GM03348 (cell line): ENCODE results near the gene KCNQ1.

Source experiments
- DNase-seq: peaks from one replicate; pipeline ENCODE4 v3.0.0; 2012; ENCODE audit warnings: low spot score

Gene KCNQ1

GRCh38 chr11:2651054-2651617 is 206.3 kb downstream of the KCNQ1 start:
- DNase-seq: no peak

GRCh38 chr11:2651826-2652271 is 207.0 kb downstream of the KCNQ1 start:
- no peak for DNase-seq

- no peak for DNase-seq
These were observed 207.8 kb downstream of the KCNQ1 start for GRCh38 chr11:2652333-2653197.

- DNase-seq: no peak
These were observed 208.4 kb downstream of the KCNQ1 start for GRCh38 chr11:2653198-2653551.

- no peak for DNase-seq
These were observed 209.3 kb downstream of the KCNQ1 start for GRCh38 chr11:2653930-2654739.

- no peak for DNase-seq
These were observed 210.4 kb downstream of the KCNQ1 start for GRCh38 chr11:2655016-2655719.

GRCh38 chr11:2655834-2656622 is 211.2 kb downstream of the KCNQ1 start:
- peak; percentile 25 for DNase-seq

GRCh38 chr11:2656859-2657258 is 212.1 kb downstream of the KCNQ1 start:
- no peak for DNase-seq

- no peak for DNase-seq
These were observed 213.0 kb downstream of the KCNQ1 start for GRCh38 chr11:2657697-2658284.

- DNase-seq: no peak
These were observed 215.6 kb downstream of the KCNQ1 start for GRCh38 chr11:2660357-2660939.

GRCh38 chr11:2661173-2662023 is 216.6 kb downstream of the KCNQ1 start:
- DNase-seq: no peak

- no peak for DNase-seq
These were observed 217.2 kb downstream of the KCNQ1 start for GRCh38 chr11:2662024-2662312.

- no peak for DNase-seq
These were observed 217.9 kb downstream of the KCNQ1 start for GRCh38 chr11:2662430-2663299.

- DNase-seq: no peak
These were observed 218.7 kb downstream of the KCNQ1 start for GRCh38 chr11:2663506-2663905.

GRCh38 chr11:2663915-2664314 is 219.1 kb downstream of the KCNQ1 start:
- no peak for DNase-seq

GRCh38 chr11:2664376-2664775 is 219.6 kb downstream of the KCNQ1 start:
- DNase-seq: no peak

GRCh38 chr11:2664791-2665525 is 220.2 kb downstream of the KCNQ1 start:
- no peak for DNase-seq
